Adrenal gland (tissue), 12 donors: ENCODE results near the gene RABL3. TPM values are rescaled to one million over a fixed set of nuclear protein-coding genes. Genes with fewer than 3 reads are reported as not detected.
"Not testable (repeated sequence)": the region's sequence is repeated elsewhere in the genome, so short reads cannot be mapped to it uniquely, and the experiment has no call there.

Experiments
- DNase-seq, 7 donors: peaks; one replicate each; pipeline ENCODE4 v3.0.0-alpha.2; 2019 to 2020
- H3K27ac ChIP-seq, 5 donors: fragments of 200-600 bp; sonication (generic) in 4 of 5; 1 replicate in 3 of 5; 2 replicates in 2 of 5; pipeline versions ENCODE4 v1.5.1 to v1.8.0; 2016 to 2020; ENCODE audit warnings: mild to moderate bottlenecking in 1 of 5
- H3K27me3 ChIP-seq: fragments of 200-600 bp; 2 replicates; pipeline ENCODE4 v1.8.0; 2021
- H3K36me3 ChIP-seq, 2 donors: fragments of 200-600 bp; replicated peaks in 1 of 2; 1 replicate in 1 of 2; 2 replicates in 1 of 2; pipeline versions ENCODE4 v1.5.1 to v1.8.0; 2018 to 2022
- H3K4me1 ChIP-seq, 2 donors: fragments of 200-600 bp; replicated peaks in 1 of 2; 1 replicate in 1 of 2; 2 replicates in 1 of 2; pipeline versions ENCODE4 v1.5.1 to v1.8.0; 2018 to 2021
- H3K4me3 ChIP-seq, 4 donors: fragments of 200-600 bp; sonication (generic) in 3 of 4; one replicate each; pipeline ENCODE4 v1.5.1; 2016 to 2018
- H3K9me3 ChIP-seq, 3 donors: fragments of 200-600 bp; sonication (generic) in 1 of 3; replicated peaks in 1 of 3; 1 replicate in 2 of 3; 2 replicates in 1 of 3; pipeline versions ENCODE4 v1.5.1 to v1.8.0; 2016 to 2021
- CTCF ChIP-seq, 6 experiments: fragments of 450-650 bp in 4 of 6; fragments of 200-600 bp in 2 of 6; sonication (generic) in 1 of 6; IDR thresholded peaks; 1 replicate in 5 of 6; 2 replicates in 1 of 6; pipeline versions ENCODE4 v1.5.1 to v1.8.0; 2016 to 2021; ENCODE audit warnings: antibody characterized with exemption in 6 of 6, mild to moderate bottlenecking in 2 of 6, moderate library complexity in 1 of 6
- POLR2A ChIP-seq, 2 donors: fragments of 450-650 bp; IDR thresholded peaks; one replicate each; pipeline ENCODE4 v1.6.1; 2017; ENCODE audit warnings: antibody characterized with exemption in 2 of 2, mild to moderate bottlenecking in 2 of 2, moderate library complexity in 1 of 2
- WGBS, 4 donors: extraction: QIAGEN DNeasy Blood & Tissue Kit in 2 of 4; methylation state at CpG; one replicate each; pipeline versions ENCODE4 v1.1.5 to v1.1.7; 2013 to 2017; 5-methylcytosine and 5-hydroxymethylcytosine counted together
- intact Hi-C, 2 donors: fragments of 100-400 bp; cut with DNase I; formaldehyde crosslinking; loops; one replicate each; pipeline versions ENCODE4 v1.14.1 to v1.15.0; 2022 to 2023
- polyA plus RNA-seq, 3 donors: library from polyadenylated mRNA; stranded (reverse); fragments of 200-250 nt in 2 of 3; fragments of 350-450 nt in 1 of 3; fragmentation: Illumina TruSeq in 1 of 3; extraction: RNeasy Lipid Tissue Mini Kit (QIAGEN cat#74804) in 1 of 3; gene quantifications; one replicate each; pipeline ENCODE4 v1.2.3, GENCODE V29; 2013 to 2014
- total RNA-seq, 9 donors: library from RNA; depleted of rRNA in 4 of 9; stranded (reverse); fragments of >200 nt in 4 of 9; fragments of 120-200 nt in 1 of 9; fragmentation: NEBNext Ultra II Directional in 1 of 9; extraction: Animal tissue kit (Norgen Biotek cat#: 25700) in 1 of 9; gene quantifications; one replicate each; pipeline versions ENCODE4 v1.1.0 to v1.2.4, GENCODE V29; 2013 to 2023
- donor health status: healthy with polysubstance abuse.
- donor health status: Bipolar disorder and iron deficiency.
- donor health status: DM: yes; HTN: yes; CAD: no.
- donor health status: DM: no; HTN: no; CAD: no.
- donor health status: DM: no; HTN: no; CAD: no.
- donor health status: DM: yes; HTN: yes; CAD: no.

RABL3 gene
- total and polyA plus RNA-seq, 12 donors = 5.8 to 94.2 (median 47.5) TPM

DNA sequence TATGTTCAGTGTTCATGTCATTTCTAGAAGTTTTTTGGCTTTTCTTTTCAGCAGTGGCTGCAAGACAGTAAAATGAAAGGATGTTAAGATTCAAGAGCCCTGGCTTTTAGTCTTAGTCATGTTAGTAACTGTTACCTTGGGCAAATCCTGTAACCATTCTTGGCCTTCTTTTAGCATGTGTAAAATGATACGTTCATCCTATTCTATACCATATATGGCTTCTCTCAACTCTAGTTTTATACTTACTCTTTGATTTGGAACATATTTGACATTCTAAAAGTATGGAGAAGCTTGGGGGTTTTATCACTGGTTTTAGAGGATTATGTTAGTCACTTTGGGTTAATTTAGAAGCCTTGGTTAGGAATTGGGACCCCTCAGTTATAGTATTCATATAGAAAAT lies 20.3 kb upstream of the RABL3 start:
- intact Hi-C loops = no loop called here
- TF ChIP-seq CTCF (IDR thresholded peaks at IDR 0.05) (no peak), POLR2A (IDR thresholded peaks at IDR 0.05) (no peak)
- Histone ChIP-seq H3K4me1 (peaks cover 15 to 30% of the 10 kb centered on the region in 2 donors), H3K36me3 (no peaks in the 10 kb centered on the region), H3K27me3 (no peaks in the 10 kb centered on the region), H3K4me3 (no peak overlapping the region), H3K9me3 (no peaks in the 10 kb centered on the region), H3K27ac (no peak overlapping the region)
- DNase-seq = no peak
- 77 to 84% (median 78%) methylated on average over 1 of the region's 1 CpG for WGBS, 4 donors

- H3K36me3 ChIP-seq, H3K27ac ChIP-seq, DNase-seq, H3K27me3 ChIP-seq, H3K4me3 ChIP-seq, H3K9me3 ChIP-seq, intact Hi-C loops: not testable (repeated sequence)
- H3K4me1 ChIP-seq = peaks cover 11 to 14% of the 10 kb centered on the region in 2 donors
- WGBS, 4 donors = 75 to 96% (median 86%) methylated on average over 4 of the region's 4 CpGs
Measured at GRCh38 chr3:120758551-120758950, 16.2 kb upstream of the RABL3 start.

DNA sequence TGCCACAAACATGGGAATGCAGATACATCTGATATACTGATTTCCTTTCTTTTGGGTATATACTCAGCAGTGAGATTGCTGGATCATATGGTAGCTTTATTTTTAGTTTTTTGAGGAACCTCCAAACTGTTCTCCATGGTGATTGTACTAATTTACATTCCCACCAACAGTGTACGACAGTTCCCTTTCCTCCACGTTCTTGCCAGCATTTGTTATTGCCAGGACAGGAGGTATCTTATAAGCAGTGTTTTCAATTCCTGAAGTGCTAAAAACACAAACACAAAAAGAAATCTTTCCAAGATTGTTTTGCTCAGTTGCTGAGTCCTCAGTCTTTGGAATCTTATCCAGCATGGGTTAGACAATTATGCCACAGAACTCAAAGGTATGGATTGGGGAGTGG lies 13.7 kb upstream of the RABL3 start:
- Histone ChIP-seq H3K4me1 (peaks cover 8 to 10% of the 10 kb centered on the region in 2 donors), H3K27me3 (no peaks in the 10 kb centered on the region), H3K27ac (no peak overlapping the region), H3K36me3 (peaks cover 0 to 8% of the 10 kb centered on the region in 2 donors), H3K4me3 (no peak overlapping the region), H3K9me3 (no peaks in the 10 kb centered on the region)
- intact Hi-C loops = no loop called here
- TF ChIP-seq CTCF (IDR thresholded peaks at IDR 0.05) = no peak
- TF ChIP-seq POLR2A (IDR thresholded peaks at IDR 0.05) = no peak
- WGBS, 4 donors = 79 to 89% (median 82%) methylated on average over 2 of the region's 2 CpGs
- DNase-seq = no peak

GRCh38 chr3:120753810-120754209 lies 11.5 kb upstream of the RABL3 start:
- H3K27ac ChIP-seq = peak overlapping the region in 2 of 5 donors; percentile 15 to 66
- peaks cover 10 to 16% of the 10 kb centered on the region in 2 donors for H3K4me1 ChIP-seq
- TF ChIP-seq CTCF (IDR thresholded peaks at IDR 0.05) = no peak
- TF ChIP-seq POLR2A (IDR thresholded peaks at IDR 0.05) = no peak
- no peaks in the 10 kb centered on the region for H3K9me3 ChIP-seq
- intact Hi-C loops = no loop called here
- no peak overlapping the region for H3K4me3 ChIP-seq
- H3K27me3 ChIP-seq = no peaks in the 10 kb centered on the region
- DNase-seq = no peak
- peaks cover 0 to 12% of the 10 kb centered on the region in 2 donors for H3K36me3 ChIP-seq

GRCh38 chr3:120752865-120753264 lies 10.5 kb upstream of the RABL3 start:
- 92 to 98% (median 95%) methylated on average over 2 of the region's 2 CpGs for WGBS, 4 donors

More at GRCh38 chr3:120752865-120753264, 10.5 kb upstream of the RABL3 start:
- Histone ChIP-seq H3K4me3 (no peak overlapping the region), H3K4me1 (peaks cover 10 to 16% of the 10 kb centered on the region in 2 donors), H3K9me3 (no peaks in the 10 kb centered on the region), H3K36me3 (peaks cover 0 to 12% of the 10 kb centered on the region in 2 donors), H3K27me3 (no peaks in the 10 kb centered on the region), H3K27ac (no peak overlapping the region)
- no peak for DNase-seq
- intact Hi-C loops = no loop called here
- no peak for TF ChIP-seq CTCF (IDR thresholded peaks at IDR 0.05)
- no peak for TF ChIP-seq POLR2A (IDR thresholded peaks at IDR 0.05)
